Left colon (tissue), 2 donors: ENCODE measurements around the gene BMPER. TPM values are rescaled to one million over a fixed set of nuclear protein-coding genes. Genes with fewer than 3 reads are reported as not detected.

Experiments used
- ATAC-seq: fragments of 200-7000 bp; cut with Tn5 transposase; one replicate; pipeline ENCODE4 v1.9.1; 2020; ENCODE audit warnings: mild to moderate bottlenecking, moderate library complexity
- DNase-seq, 2 donors: peaks; one replicate each; pipeline ENCODE4 v3.0.0-alpha.2; 2020
- intact Hi-C, 2 donors: fragments of 100-400 bp; cut with DNase I in 1 of 2; cut with micrococcal nuclease in 1 of 2; formaldehyde crosslinking; loops; one replicate each; pipeline versions ENCODE4 v1.11.2 to v1.14.0; 2022; cut with DNase I, micrococcal nuclease
- total RNA-seq, 2 donors: library from RNA; stranded (reverse); fragmentation: NEBNext Ultra II Directional; extraction: Animal tissue kit (Norgen Biotek cat#: 25700); gene quantifications; one replicate each; pipeline ENCODE4 v1.2.1, GENCODE V29; 2021
- donor health status: DM: no; HTN: no; CAD: no.
- donor health status: DM: yes; HTN: yes; CAD: no.

The BMPER gene
- total RNA-seq, 2 donors from 2014 or later, result 1.2 to 1.5 TPM

DNA sequence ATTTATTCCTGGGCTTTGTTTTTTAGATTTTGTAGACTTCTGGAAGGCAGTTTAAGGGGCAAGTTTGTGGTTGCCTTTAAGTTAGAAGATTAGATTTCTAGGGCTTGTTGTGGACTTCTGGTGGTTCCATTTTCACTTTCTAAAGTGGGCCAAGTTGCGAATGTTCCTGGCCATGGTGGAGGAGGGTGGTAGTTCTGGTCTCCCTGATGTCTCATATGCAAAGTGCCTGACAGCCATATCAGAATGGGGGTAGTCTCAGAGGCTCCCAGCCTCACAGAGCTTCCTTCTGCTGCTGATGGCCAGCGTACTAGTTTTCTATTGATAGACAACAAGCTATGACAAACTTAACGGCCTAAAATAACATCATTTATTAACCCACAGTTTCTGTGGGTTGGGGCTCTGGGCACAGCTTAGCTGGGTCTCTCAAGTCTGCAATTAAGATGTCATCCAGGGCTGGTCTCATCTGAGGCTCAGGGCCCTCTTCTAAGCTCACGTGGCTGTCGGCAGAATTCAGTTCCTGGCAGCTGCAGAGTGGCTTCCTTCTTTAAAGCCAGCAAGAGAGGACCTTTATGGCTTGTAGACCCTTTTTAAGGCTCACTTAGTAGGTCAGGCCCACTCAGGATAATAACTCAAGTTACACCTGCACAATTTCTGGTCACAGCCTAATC, 44.8 kb downstream of the BMPER start:
- no peak for ATAC-seq
- intact Hi-C loops, result no loop called here
- no peak for DNase-seq

DNA sequence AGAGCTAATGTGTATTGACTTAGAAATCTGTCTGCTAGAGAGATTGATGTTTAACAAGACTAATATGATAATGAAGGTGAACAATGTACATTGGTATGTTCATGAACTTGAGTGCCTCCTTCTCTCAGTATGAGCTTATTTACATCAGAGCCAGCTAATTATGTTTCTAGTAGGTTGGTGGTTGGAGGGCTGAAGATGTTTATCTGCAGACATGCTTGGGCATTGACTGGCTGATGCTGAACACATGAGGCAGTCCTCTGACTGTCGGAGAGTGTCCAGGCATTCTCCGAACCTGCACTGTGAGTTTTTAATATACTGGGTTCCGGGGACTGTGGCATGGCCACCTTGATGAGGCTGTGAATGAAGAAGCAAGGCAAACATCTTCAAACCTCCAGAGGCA, 47.5 kb downstream of the BMPER start:
- intact Hi-C loops, result no loop called here
- DNase-seq (no peak), ATAC-seq (no peak)

DNA sequence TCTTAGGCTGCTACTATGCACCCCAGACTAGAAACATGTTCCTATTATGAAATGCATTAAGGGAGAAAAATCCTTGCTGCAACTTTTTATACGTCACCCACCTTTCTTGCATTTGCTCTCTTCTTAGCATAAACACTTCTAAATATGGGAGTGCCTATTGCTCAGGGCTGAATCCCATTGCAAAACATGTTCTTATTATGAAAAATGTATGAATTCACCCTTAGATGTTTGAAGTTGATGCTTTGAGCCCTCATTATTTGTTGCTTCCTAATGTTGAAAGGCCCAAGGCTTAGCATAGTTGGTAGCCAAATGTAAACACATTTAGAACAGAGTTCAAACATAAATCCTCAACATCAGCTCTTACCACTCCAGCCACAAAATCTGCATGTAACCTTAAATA, 52.8 kb downstream of the BMPER start:
- ATAC-seq (no peak), DNase-seq (no peak)
- intact Hi-C loops, result no loop called here

DNA sequence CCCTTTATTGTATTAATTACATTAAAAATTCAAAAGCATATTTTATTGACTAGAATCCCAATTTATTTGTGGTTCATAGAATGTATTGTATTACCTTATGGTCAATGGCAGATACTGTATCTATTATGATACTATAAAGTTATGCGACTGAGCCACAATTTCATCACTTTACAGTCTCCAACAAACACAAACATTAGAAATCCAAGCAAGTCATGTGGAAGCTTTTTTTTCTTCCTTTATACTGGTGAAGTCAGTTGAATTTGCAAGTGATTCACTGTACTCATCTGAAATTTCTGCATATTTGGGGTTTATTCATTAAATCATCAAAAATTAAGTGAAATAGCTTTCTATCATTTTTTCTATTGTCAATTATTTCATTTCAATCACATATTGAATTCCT, 54.3 kb downstream of the BMPER start:
- no peak for DNase-seq
- intact Hi-C loops, result no loop called here
- ATAC-seq, result no peak

DNA sequence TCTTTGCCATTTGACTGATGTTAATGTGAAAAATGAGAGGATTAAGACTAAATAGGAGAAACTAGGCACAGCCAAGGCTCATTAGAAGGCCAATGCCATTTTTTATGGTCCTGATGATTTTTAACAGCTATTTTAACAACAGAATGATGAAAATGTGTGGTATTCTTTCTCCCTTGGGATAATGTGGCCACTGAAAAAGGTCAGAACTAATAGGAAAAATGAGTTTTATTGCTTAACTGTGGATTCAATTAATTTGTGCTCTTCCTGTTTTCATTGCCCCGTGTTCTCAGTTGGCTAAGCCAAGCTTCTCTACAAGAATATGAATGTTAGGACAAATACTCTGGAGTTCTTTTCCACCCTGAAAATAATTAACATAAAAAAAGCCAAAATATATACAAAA, 56.6 kb downstream of the BMPER start:
- intact Hi-C loops, result no loop called here
- DNase-seq (no peak), ATAC-seq (no peak)

DNA sequence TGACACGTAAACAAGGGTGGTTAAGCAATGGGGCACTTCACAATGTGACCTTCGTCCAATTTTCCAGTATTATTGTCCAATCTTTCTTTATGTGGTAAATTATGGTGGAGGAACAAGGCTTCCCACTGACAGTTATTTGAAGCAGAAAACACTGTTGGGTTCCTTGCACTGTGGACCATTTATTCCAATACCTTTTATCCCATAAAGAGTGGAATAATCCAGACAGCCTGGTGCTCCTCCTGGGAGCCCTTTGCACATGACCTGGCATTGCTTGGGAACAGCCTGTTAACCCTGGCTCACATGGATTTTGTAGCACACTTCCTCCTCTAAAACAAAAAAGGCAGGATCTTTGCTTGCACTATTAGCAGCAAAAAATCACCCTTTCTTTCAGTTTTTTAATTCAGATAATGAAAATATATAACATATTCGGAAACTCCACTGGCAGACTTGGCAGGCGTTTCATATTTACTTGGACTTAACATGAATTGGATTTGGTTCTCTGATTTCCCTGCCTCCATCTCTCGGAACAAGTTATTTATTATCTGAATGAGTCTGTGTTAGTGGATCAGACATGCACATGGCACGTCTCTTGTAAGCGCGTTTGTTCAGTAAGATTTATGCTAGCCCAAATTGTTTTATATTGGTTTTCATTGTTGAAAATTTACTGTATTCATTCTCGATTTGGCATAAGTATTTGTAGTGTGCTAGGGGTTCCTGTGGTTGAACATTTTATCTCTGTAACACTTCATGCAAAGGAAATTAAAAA, 59.3 kb downstream of the BMPER start:
- no peak for ATAC-seq
- DNase-seq, result no peak
- intact Hi-C loops, result no loop called here

DNA sequence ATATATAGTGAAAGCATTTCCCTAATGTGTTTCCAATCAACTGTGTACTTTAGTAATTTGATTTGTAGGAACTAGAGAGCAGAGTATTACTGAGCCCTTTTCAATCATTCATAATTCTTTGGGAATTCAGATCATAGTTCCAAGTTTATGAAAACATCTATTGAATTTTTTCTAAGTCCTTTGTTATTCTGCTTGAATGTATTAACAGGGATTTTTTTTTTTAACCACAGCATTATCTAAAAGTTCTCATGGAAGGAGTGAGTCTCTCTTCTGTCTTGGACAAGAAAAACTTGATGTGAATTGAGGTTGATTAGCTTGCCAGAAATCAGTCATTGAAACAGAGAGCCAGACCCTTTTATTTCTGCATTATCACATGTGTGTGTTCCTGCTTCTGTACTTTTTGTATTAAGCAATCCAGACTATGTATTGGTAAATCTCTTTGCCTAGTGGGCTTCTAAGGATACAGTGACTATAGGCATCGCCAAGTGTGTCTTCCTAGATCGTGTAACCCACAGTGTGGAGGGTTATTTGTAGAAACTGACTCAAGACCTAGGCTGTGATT, 59.9 kb downstream of the BMPER start:
- ATAC-seq (no peak), DNase-seq (no peak)
- intact Hi-C loops, result no loop called here

DNA sequence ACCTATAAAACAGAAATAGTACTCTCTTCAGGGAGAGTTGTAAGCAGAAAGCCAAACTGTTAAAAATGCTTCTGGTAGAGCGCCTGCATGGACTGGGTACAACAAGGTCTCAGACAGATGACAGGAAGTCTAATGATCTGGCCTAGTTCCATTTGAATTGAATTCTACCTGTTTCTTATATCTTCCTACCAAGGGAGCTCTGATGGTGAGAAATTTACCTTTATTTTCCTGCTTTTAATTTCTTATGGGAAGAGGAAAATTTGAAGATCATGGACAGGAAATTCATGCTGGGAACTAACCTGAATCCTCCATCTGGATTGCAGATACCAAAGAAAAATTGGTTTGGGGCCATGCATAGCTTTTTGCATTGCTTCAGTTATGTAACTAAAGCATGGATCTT, 63.3 kb downstream of the BMPER start:
- DNase-seq, result no peak
- no peak for ATAC-seq
- intact Hi-C loops, result no loop called here

DNA sequence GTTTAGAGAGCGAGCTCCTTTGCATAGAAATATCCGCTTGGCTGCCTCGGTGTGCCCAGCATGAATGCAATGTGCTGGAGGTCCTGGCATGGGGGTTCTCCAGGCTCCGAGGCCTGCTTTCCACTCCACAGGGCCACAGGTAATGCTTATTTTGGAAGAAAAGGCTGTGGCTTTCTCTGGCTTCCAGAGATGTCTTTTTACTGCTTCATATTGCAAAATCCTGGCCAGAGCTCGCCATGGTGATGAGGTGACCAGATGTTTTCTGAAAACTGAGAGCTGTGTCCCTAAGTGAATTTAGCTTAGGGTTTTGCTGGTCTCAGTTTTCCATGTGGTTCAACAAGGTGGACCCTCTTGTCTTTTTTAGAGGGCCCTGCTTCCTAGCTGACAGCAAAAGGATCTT, 65.2 kb downstream of the BMPER start:
- intact Hi-C loops, result no loop called here
- ATAC-seq (no peak), DNase-seq (no peak)

DNA sequence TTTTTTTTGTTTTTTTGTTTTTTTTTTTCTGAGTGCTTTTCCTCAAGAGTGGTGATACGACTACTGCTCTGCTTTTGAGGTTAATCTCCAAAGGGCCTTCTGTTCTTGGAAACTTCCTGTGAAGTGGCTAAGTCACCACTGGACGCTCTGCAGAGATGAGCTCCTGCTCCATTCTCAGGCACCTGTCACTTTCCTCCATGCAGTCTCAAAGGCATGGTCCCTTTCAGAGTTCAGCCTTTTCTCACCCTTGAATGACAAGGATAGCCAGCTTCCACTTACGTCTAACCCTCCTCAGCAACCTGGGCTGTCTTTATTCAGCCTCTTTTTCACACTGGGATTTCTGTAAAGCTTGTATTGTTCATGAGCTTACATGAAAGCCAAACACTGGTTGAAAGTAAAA, 65.8 kb downstream of the BMPER start:
- ATAC-seq (no peak), DNase-seq (no peak)
- intact Hi-C loops, result no loop called here

DNA sequence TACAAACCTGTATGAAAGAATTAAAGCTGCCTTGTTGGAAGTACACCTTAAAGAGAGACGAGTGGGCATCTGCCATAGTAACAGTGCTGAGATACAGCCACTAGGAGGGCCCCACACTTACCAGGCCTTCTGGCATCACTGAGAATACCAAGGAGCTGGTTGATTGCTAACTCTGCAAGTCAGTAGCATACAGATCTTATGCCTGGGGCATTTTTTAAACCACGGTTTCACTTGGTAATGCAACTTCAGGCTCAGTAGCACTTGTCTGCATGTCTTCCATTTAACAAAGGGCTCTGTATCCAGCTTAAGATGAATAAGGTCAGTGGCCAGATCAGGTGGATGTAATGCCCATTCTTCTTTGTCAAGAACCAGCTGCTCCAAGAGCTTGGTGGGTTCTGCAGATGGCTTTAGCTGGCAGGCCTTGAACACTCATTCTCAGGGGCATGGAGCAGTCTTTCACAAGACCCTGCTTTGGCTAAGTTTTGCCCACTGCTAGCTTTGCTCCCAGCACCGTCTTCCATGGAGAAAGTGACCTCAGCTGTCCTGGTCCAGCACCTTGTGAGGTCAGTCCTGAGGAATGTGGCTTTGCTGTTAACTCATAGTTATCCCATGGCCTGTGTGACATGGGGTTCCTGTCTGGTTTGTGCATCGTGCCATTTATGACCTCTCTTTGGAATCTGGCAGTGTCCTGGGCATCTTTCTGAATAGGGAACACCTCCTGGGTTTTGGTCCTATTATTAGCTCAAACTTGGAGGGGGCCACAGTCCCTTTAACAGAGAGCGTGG, 68.1 kb downstream of the BMPER start:
- DNase-seq (no peak), ATAC-seq (no peak)
- intact Hi-C loops, result no loop called here

DNA sequence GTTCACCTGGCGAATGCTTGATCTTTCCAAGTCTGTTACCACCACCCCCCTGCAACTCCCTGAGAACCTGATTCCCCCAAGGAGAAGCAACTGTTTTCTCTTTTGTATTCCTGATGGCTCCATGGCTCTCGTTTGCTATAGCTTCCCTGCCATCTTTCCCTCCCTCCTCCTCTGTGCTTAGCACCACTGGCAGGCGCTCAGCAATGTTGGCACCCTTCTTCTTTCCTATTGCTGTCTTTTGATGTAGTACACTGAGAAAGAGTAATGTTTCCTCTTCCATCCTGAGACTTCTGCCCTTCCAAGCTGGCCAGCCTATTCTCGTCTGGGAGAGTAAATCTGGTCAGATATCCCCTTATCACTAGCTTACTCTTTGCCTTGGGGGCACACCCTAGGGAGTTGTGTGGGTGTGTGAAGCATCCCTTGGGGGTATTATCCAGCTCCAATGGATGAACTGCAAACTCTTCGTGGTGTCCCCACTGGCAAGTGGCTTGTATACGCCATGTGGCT, 74.0 kb downstream of the BMPER start:
- intact Hi-C loops, result no loop called here
- DNase-seq (no peak), ATAC-seq (no peak)

DNA sequence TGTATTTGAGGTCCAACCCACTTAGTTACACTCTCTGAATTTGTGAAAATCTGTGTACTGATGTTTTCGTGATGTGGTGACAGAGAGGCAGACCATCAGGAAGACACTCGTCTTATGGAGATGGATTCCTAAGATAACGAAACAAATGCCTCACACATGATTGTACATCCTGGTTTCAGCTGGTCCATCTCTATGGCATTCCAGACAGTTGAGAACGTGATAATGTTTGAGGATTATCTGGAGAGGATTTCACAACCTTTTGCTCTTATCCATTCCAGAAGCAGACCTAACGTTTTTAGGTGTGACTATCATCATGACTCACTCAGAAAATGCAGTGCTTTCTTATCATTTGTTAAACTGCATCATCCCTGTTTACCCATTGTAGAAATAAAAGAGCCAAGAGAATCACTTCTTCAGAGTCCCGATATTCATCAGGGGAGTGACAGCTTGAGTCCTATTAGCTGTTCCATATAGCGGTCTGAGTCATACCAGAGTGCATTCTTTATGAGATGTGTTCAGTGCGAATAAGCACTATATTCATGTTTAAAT, 74.5 kb downstream of the BMPER start:
- intact Hi-C loops, result no loop called here
- DNase-seq, result no peak
- ATAC-seq, result no peak

DNA sequence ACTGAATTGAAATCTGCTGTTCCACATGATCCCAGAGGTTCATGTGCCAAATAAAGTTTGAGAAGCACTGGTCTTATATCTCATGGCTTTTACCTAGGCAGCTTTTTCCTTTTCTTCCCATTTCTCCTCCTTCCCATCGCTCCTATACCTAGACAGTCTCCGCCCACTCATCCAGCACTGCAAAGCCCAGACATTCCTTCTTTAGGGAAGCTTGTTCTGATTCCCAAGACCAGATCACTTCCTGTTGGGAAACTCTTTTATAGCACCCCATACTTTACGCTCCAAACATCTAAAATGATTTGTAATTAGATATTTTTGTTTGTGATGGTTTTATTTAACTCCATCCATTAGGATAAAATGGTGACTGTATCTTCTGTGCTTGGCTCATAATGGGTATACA, 75.9 kb downstream of the BMPER start:
- DNase-seq (no peak), ATAC-seq (no peak)
- intact Hi-C loops, result no loop called here

DNA sequence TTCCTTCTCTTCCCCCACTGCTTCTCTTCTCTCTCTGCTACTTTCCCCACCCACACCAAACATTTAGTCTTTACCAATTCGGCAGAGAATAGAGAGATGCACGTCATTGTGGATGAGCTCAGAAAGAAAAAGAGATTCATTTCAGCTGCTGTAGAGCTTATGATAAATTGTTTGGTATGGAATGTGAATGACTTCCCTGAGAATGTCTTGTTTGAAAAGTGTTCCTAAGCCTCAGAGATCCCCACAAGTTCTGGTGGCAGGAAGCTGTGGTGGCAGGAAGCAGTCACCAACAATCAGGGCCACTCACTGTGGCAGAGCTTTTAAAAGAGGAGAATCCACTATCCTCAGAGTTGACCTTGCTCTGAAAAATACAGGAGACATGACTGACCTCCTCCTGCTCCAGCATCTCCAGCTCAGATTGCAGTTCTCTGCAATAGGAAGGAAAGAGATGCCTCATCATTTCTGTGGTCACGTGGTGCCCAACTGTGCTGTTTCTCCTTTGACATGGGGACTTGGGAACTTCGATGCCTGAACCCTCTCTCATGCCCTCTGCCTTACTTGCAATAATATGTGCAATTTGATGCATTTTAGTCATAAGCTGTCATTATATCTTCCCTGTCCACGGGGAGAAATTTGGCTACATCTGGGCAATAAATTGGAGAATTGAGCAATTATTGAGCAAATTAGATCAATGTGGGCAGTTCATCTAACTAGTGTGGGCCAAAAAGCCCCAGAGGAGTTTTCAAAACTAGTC, 76.5 kb downstream of the BMPER start:
- intact Hi-C loops, result no loop called here
- no peak for DNase-seq
- ATAC-seq, result no peak

DNA sequence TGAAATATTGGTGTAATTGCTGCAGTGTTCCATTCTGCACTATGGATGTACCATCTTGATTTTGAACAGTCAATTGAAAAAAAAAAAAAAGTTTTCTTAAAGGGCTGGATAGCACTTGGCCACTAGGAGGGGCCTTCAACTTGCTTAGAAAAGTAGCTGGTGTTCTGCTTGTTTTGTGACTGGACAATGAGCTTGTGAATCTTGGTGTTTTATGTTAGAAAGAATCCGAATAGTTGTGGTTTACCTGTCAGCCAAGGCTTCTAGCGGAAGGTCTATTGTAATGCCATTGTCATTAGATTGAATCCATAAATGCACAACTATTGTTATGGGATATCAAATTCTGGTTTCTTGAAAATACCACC, 77.1 kb downstream of the BMPER start:
- DNase-seq (peak in 1 of 2 donors; percentile 6), ATAC-seq (no peak)
- intact Hi-C loops, result no loop called here

DNA sequence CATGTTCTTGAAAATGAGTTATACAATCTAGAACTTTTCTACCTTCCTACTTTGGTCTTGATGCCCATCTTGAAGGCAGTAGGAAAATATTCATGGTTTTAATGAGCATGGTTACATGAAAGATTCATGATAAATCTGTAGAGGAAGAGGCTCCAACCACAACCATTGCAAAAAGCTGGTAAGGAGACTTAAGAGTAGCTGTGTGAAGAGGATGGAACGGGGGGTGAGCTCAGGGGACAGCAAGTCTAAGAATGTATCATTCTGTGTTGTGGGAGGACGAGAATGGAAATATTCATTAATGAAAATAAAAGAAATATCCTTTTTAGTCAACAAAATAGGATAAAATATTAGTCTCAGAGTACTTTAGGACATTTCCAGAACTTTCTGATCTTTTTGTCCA, 81.1 kb downstream of the BMPER start:
- intact Hi-C loops, result no loop called here
- ATAC-seq (no peak), DNase-seq (no peak)
